AG20443 (cell line): Measurements from ENCODE around the gene POMT1.
"Not testable (repeated sequence)": the region's sequence is repeated elsewhere in the genome, so short reads cannot be mapped to it uniquely, and the experiment has no call there.

ENCODE experiments used
- DNase-seq: peaks from one replicate; pipeline ENCODE4 v3.0.0; 2012; ENCODE audit warnings: low spot score, mixed read lengths

Gene POMT1

GRCh38 chr9:131496844-131497405 is 5.8 kb upstream of the POMT1 start:
- no peak for DNase-seq

- no peak for DNase-seq
Observed at GRCh38 chr9:131499254-131499767, 3.4 kb upstream of the POMT1 start.

- DNase-seq: no peak
Observed at GRCh38 chr9:131500377-131500776, 2.3 kb upstream of the POMT1 start.

- peak; percentile 24 for DNase-seq
Observed at GRCh38 chr9:131500939-131501541, 1.7 kb upstream of the POMT1 start.

- peak; percentile 62 for DNase-seq
Observed at GRCh38 chr9:131503626-131504465, 1.1 kb downstream of the POMT1 start.

GRCh38 chr9:131505012-131505411 is 2.3 kb downstream of the POMT1 start:
- DNase-seq: no peak

GRCh38 chr9:131511416-131511815 is 8.7 kb downstream of the POMT1 start:
- no peak for DNase-seq

GRCh38 chr9:131511880-131512279 is 9.2 kb downstream of the POMT1 start:
- no peak for DNase-seq

- DNase-seq: no peak
Observed at GRCh38 chr9:131513177-131513576, 10.5 kb downstream of the POMT1 start.

GRCh38 chr9:131515559-131516031 is 12.9 kb downstream of the POMT1 start:
- DNase-seq: not testable (repeated sequence)

GRCh38 chr9:131516100-131516499 is 13.4 kb downstream of the POMT1 start:
- no peak for DNase-seq

- DNase-seq: no peak
Observed at GRCh38 chr9:131516930-131517329, 14.2 kb downstream of the POMT1 start.

GRCh38 chr9:131517761-131518190 is 15.1 kb downstream of the POMT1 start:
- DNase-seq: no peak

GRCh38 chr9:131518553-131518952 is 15.8 kb downstream of the POMT1 start:
- DNase-seq: no peak

GRCh38 chr9:131520503-131520902 is 17.8 kb downstream of the POMT1 start:
- no peak for DNase-seq

- DNase-seq: no peak
Observed at GRCh38 chr9:131521203-131521602, 18.5 kb downstream of the POMT1 start.

GRCh38 chr9:131521822-131522221 is 19.1 kb downstream of the POMT1 start:
- no peak for DNase-seq

GRCh38 chr9:131522257-131523085 is 19.8 kb downstream of the POMT1 start:
- DNase-seq: no peak

GRCh38 chr9:131523086-131523388 is 20.3 kb downstream of the POMT1 start:
- no peak for DNase-seq

GRCh38 chr9:131523451-131524435 is 21.0 kb downstream of the POMT1 start:
- DNase-seq: no peak
